MM.1S (cell line): ENCODE data around the gene ACTL7A.

Experiments
- DNase-seq: peaks from one replicate; pipeline ENCODE4 v3.0.0-alpha.2; 2015
- H2AFZ ChIP-seq: fragments of 300-600 bp; sonication (generic); 2 replicates; pipeline ENCODE4 v1.6.0; 2016; ENCODE audit warnings: antibody characterized with exemption, low read length
- H3F3A ChIP-seq: fragments of 300-600 bp; sonication (generic); 2 replicates; pipeline ENCODE4 v1.6.1; 2016; ENCODE audit warnings: mild to moderate bottlenecking, antibody characterized with exemption, low read length, moderate library complexity, mixed read lengths; ENCODE audit not compliant: insufficient read depth
- H3K27ac ChIP-seq: fragments of 300-600 bp; sonication (generic); 2 replicates; pipeline ENCODE4 v1.5.1; 2016; ENCODE audit warnings: mild to moderate bottlenecking, low read length
- H3K27me3 ChIP-seq: fragments of 300-600 bp; sonication (generic); replicated peaks from 2 replicates; pipeline ENCODE4 v1.6.0; 2016; ENCODE audit warnings: low read length; ENCODE audit not compliant: insufficient read depth
- H3K36me3 ChIP-seq: fragments of 300-600 bp; sonication (generic); replicated peaks from 2 replicates; pipeline ENCODE4 v1.6.1; 2016; ENCODE audit warnings: mild to moderate bottlenecking, low read length, mixed read lengths; ENCODE audit not compliant: insufficient read depth
- H3K4me1 ChIP-seq: fragments of 300-600 bp; sonication (generic); 2 replicates; pipeline ENCODE4 v1.6.1; 2016; ENCODE audit warnings: low read length, mixed read lengths
- H3K4me2 ChIP-seq: fragments of 300-600 bp; sonication (generic); 2 replicates; pipeline ENCODE4 v1.6.0; 2016; ENCODE audit warnings: low read depth, low read length
- H3K4me3 ChIP-seq: fragments of 300-600 bp; sonication (generic); 2 replicates; pipeline ENCODE4 v1.5.1; 2016; ENCODE audit warnings: low read length, mixed read lengths
- H3K79me2 ChIP-seq: fragments of 300-600 bp; sonication (generic); 2 replicates; pipeline ENCODE4 v1.6.1; 2016; ENCODE audit warnings: mixed run types, low read length, mixed read lengths
- H3K9ac ChIP-seq: fragments of 300-600 bp; sonication (generic); 2 replicates; pipeline ENCODE4 v1.6.1; 2016; ENCODE audit warnings: low read length, mixed read lengths
- H3K9me2 ChIP-seq: fragments of 300-600 bp; sonication (generic); replicated peaks from 2 replicates; pipeline ENCODE4 v1.6.1; 2016; ENCODE audit warnings: mild to moderate bottlenecking, low read length, mixed read lengths; ENCODE audit not compliant: insufficient read depth
- H3K9me3 ChIP-seq: fragments of 300-600 bp; sonication (generic); replicated peaks from 2 replicates; pipeline ENCODE4 v1.6.1; 2016; ENCODE audit warnings: mild to moderate bottlenecking, low read length, mixed read lengths; ENCODE audit not compliant: insufficient read depth
- H4K20me1 ChIP-seq: fragments of 300-600 bp; sonication (generic); 2 replicates; pipeline ENCODE4 v1.6.1; 2016; ENCODE audit warnings: mild to moderate bottlenecking, low read length, moderate library complexity, mixed read lengths; ENCODE audit not compliant: insufficient read depth
- EZH2 ChIP-seq: fragments of 300-600 bp; sonication (generic); optimal IDR thresholded peaks from 2 replicates; pipeline ENCODE3; 2017; ENCODE audit warnings: low read depth, mild to moderate bottlenecking, antibody characterized with exemption, low read length, mixed read lengths
- EZH2phosphoT487 ChIP-seq: fragments of 300-600 bp; sonication (generic); IDR thresholded peaks from 2 replicates; pipeline ENCODE4 v1.6.1; 2018; ENCODE audit warnings: antibody characterized with exemption, low read length
- TF ChIP-seq, protein P1 (sequence below): fragments of 300-600 bp; sonication (generic); IDR thresholded peaks from 2 replicates; pipeline ENCODE4 v1.5.1; 2016; ENCODE audit warnings: antibody characterized with exemption, low read length, mixed read lengths

ACTL7A gene

DNA sequence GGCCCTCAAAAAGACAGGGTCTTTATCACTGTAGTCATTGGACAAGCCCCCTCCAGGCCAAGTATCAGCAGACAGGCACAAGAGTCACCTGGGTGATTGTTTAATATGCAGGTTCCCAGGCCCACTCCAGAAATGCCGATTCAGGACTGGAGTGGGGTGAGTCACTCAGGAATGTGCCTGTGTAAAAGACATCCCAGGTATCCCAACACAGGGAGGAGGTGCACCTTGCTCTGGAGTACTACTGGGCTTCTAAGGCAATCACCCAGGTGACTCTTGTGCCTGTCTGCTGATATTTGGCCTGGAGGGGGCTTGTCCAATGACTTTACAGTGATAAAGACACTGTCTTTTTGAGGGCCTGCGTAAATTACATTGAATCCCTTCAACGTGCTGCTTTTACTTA lies 46.9 kb upstream of the ACTL7A start:
- no peaks in the 10 kb centered on the region for H3K27me3 ChIP-seq
- no peaks in the 10 kb centered on the region for H3K4me1 ChIP-seq
- H3K9me3 ChIP-seq = no peaks in the 10 kb centered on the region
- TF ChIP-seq, protein P1, sequence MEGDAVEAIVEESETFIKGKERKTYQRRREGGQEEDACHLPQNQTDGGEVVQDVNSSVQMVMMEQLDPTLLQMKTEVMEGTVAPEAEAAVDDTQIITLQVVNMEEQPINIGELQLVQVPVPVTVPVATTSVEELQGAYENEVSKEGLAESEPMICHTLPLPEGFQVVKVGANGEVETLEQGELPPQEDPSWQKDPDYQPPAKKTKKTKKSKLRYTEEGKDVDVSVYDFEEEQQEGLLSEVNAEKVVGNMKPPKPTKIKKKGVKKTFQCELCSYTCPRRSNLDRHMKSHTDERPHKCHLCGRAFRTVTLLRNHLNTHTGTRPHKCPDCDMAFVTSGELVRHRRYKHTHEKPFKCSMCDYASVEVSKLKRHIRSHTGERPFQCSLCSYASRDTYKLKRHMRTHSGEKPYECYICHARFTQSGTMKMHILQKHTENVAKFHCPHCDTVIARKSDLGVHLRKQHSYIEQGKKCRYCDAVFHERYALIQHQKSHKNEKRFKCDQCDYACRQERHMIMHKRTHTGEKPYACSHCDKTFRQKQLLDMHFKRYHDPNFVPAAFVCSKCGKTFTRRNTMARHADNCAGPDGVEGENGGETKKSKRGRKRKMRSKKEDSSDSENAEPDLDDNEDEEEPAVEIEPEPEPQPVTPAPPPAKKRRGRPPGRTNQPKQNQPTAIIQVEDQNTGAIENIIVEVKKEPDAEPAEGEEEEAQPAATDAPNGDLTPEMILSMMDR = no peak
- no peak for TF ChIP-seq EZH2
- TF ChIP-seq EZH2phosphoT487 = no peak
- H3K9ac ChIP-seq = no peak overlapping the region
- H3K27ac ChIP-seq = no peak overlapping the region
- no peak overlapping the region for H3K4me2 ChIP-seq
- no peaks in the 10 kb centered on the region for H4K20me1 ChIP-seq
- no peaks in the 10 kb centered on the region for H3F3A ChIP-seq
- H3K79me2 ChIP-seq = no peaks in the 10 kb centered on the region
- DNase-seq = no peak
- no peaks in the 10 kb centered on the region for H3K9me2 ChIP-seq
- H3K36me3 ChIP-seq = no peaks in the 10 kb centered on the region
- H3K4me3 ChIP-seq = no peak overlapping the region
- H2AFZ ChIP-seq = no peak overlapping the region

DNA sequence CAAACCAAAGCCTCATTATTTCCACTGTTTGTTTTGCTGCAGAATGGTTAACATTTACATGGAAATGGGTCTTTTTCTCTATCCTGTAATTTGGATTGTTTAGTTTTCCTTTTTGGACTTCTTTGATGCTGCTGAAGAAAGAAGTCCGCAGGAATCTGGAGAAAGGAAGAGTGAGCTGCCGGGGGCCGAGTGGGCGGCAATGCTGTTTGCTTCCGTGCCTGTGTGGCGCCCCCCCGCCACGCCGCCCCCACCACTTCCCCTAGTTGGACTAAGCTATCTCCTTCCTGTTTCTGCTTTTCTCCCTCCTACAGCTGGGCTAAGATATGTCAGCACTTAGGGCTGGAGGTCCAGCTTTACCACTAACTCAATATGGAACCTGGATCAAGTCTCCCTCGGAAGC lies 46.0 kb upstream of the ACTL7A start:
- TF ChIP-seq EZH2phosphoT487 = no peak
- no peak for TF ChIP-seq EZH2
- TF ChIP-seq, protein P1 = no peak
- no peaks in the 10 kb centered on the region for H3K4me1 ChIP-seq

DNA sequence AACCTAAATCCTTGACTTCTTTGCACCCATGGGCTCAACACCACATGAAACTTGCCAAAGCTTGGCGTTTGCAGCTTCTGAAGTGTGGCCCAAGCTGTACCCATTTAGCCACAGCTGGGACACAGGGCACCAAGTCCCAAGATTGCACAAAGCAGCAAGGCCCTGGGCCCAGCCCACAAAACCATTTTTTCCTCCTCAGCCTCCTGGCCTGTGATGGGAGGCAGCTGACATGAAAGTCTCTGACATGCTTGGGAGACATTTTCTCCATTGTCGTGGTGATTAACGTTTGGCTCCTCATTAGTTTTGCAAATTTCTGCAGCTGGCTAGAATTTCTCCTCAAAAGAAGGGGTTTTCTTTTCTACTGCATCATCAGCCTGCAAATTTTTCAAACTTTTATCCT lies 38.2 kb upstream of the ACTL7A start:
- no peaks in the 10 kb centered on the region for H3K9me3 ChIP-seq
- H3K9me2 ChIP-seq = no peaks in the 10 kb centered on the region
- H3K9ac ChIP-seq = no peak overlapping the region

More for the DNA sequence above, 46.0 kb upstream of the ACTL7A start:
- Histone ChIP-seq H3K9me2 (no peaks in the 10 kb centered on the region), H4K20me1 (no peaks in the 10 kb centered on the region), H3K9me3 (no peaks in the 10 kb centered on the region), H3K36me3 (no peaks in the 10 kb centered on the region), H3K79me2 (no peaks in the 10 kb centered on the region), H2AFZ (no peak overlapping the region), H3K4me2 (no peak overlapping the region), H3K9ac (no peak overlapping the region), H3K27me3 (no peaks in the 10 kb centered on the region), H3K4me3 (no peak overlapping the region), H3F3A (no peaks in the 10 kb centered on the region), H3K27ac (no peak overlapping the region)
- DNase-seq = no peak

More for the DNA sequence above, 38.2 kb upstream of the ACTL7A start:
- H4K20me1 ChIP-seq = no peaks in the 10 kb centered on the region
- H3K4me2 ChIP-seq = no peak overlapping the region
- H3K27me3 ChIP-seq = no peaks in the 10 kb centered on the region
- H3K4me3 ChIP-seq = no peak overlapping the region
- H3K79me2 ChIP-seq = no peaks in the 10 kb centered on the region
- no peak overlapping the region for H3K27ac ChIP-seq
- H2AFZ ChIP-seq = no peak overlapping the region
- DNase-seq = no peak
- H3K4me1 ChIP-seq = no peaks in the 10 kb centered on the region
- TF ChIP-seq, protein P1 = no peak
- TF ChIP-seq EZH2 = no peak
- no peak for TF ChIP-seq EZH2phosphoT487
- no peaks in the 10 kb centered on the region for H3K36me3 ChIP-seq
- H3F3A ChIP-seq = no peaks in the 10 kb centered on the region
